Stimulated activated CD8-positive, alpha-beta memory T cell treated with anti-CD3 and anti-CD28 coated beads, Interleukin-12 subunit alpha, Interleukin-12 subunit beta, amount 100 ng/mL, for 4 hours (primary cell): ENCODE data around the gene MIF.
A peak's percentile ranks its signal among the peaks of the same experiment; 100 is the strongest.
"Not testable (repeated sequence)": the region's sequence is repeated elsewhere in the genome, so short reads cannot be mapped to it uniquely, and the experiment has no call there.

ENCODE experiments used
- DNase-seq: peaks from one replicate; pipeline ENCODE4 v3.0.0-alpha.2; 2020; ENCODE audit warnings: low read depth

The MIF gene

GRCh38 chr22:23877566-23877965, 16.6 kb upstream of the MIF start:
- no peak for DNase-seq

GRCh38 chr22:23878219-23878618, 16.0 kb upstream of the MIF start:
- no peak for DNase-seq

- DNase-seq, result no peak
Observed at GRCh38 chr22:23882370-23882769, 11.8 kb upstream of the MIF start.

GRCh38 chr22:23883658-23884057, 10.5 kb upstream of the MIF start:
- no peak for DNase-seq

- no peak for DNase-seq
Observed at GRCh38 chr22:23884140-23884539, 10.0 kb upstream of the MIF start.

GRCh38 chr22:23888615-23889401, 5.4 kb upstream of the MIF start:
- no peak for DNase-seq

GRCh38 chr22:23889620-23890019, 4.6 kb upstream of the MIF start:
- no peak for DNase-seq

GRCh38 chr22:23891726-23892125, 2.5 kb upstream of the MIF start:
- no peak for DNase-seq

- DNase-seq, result no peak
Observed at GRCh38 chr22:23892130-23892529, 2.1 kb upstream of the MIF start.

GRCh38 chr22:23892706-23893105, 1.5 kb upstream of the MIF start:
- DNase-seq, result no peak

GRCh38 chr22:23893121-23893944, 850 bp upstream of the MIF start:
- DNase-seq, result no peak

- DNase-seq, result peak; percentile 54
Observed at GRCh38 chr22:23894710-23895598, 771 bp downstream of the MIF start.

GRCh38 chr22:23895599-23896144, 1.5 kb downstream of the MIF start:
- DNase-seq, result no peak

- no peak for DNase-seq
Observed at GRCh38 chr22:23896166-23896522, 2.0 kb downstream of the MIF start.

- DNase-seq, result no peak
Observed at GRCh38 chr22:23896523-23897186, 2.5 kb downstream of the MIF start.

- no peak for DNase-seq
Observed at GRCh38 chr22:23897320-23897719, 3.1 kb downstream of the MIF start.

GRCh38 chr22:23898006-23898974, 4.1 kb downstream of the MIF start:
- DNase-seq, result no peak

GRCh38 chr22:23899042-23899745, 5.0 kb downstream of the MIF start:
- no peak for DNase-seq

- DNase-seq, result not testable (repeated sequence)
Observed at GRCh38 chr22:23900227-23900626, 6.0 kb downstream of the MIF start.

- DNase-seq, result no peak
Observed at GRCh38 chr22:23901600-23901999, 7.4 kb downstream of the MIF start.
